Glomerular visceral epithelial cell (primary cell): ENCODE data around the gene ING5.
A peak's percentile ranks its signal among the peaks of the same experiment; 100 is the strongest.

Source experiments
- DNase-seq: peaks from one replicate; pipeline ENCODE4 v3.0.0-alpha.2; 2016; ENCODE audit errors: extremely low spot score

Gene ING5

DNA sequence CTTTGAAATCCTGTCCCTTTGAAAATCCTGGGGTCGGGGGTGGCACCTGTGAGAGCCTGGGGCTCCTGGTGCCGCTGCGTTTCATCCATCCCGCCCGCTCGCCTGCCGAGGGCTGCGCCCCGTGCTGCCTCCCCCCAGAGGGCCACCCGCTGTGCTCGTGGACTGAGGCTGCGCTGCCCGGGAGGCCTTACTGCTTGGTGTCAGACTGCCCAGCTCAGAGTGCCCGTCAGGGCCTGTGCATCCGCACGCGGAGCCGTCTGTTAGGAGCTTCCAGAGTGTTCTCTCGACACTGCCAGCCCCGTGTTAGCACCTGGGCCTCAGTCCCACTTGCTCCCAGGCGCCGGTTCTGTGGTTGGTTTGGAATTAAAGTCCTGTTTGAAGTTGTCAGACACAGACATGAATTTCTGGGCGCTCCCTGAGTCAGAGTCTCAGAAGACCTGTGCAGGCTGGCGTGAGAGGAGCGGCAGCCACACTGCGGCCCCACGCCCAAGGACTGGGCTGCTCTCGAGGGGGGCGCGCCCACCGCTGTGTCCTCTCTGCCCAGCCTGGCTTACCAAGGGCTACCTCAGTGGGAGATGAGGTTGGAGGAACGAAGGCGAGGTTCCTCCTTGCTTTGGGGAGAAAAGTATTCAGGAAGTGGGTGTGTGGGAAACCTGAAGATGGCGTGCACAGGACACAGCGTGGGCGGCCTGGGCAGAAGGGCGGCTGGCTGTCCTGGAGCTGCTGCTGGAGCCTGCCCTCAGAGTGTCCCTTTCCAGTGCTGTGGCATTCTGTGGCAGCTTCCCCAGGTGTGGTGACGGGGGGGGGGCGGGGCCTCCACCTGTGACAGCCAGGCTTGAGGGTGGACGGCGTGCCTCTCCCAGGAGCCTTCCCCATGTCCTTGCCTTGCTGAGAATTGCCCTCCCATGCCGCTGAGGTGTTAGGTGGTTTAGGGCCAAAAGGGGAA lies 29.3 kb upstream of the ING5 start:
- no peak for DNase-seq

DNA sequence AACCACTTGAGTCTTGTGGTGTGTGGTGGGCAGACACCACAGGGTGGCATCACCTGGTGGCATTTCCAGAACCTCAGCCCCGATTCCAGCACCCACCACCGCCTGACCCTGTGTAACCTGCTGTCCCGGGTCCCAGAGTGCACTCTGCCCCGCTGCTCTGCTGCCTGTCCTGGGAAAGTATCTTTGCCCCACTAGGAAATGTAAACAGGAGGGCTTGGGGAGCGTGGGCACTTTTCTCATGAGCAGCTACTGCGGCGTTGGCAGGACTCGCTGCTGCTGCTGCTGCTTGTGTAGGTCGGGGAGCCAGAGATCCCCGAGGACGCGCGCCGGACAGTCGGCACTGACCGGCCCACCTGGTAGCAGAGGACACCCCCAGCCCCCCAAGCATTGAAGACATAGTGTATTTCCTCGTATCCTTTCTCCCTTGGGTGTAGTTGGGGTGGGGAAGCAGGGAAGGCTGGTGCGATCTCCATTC lies 28.6 kb upstream of the ING5 start:
- no peak for DNase-seq

DNA sequence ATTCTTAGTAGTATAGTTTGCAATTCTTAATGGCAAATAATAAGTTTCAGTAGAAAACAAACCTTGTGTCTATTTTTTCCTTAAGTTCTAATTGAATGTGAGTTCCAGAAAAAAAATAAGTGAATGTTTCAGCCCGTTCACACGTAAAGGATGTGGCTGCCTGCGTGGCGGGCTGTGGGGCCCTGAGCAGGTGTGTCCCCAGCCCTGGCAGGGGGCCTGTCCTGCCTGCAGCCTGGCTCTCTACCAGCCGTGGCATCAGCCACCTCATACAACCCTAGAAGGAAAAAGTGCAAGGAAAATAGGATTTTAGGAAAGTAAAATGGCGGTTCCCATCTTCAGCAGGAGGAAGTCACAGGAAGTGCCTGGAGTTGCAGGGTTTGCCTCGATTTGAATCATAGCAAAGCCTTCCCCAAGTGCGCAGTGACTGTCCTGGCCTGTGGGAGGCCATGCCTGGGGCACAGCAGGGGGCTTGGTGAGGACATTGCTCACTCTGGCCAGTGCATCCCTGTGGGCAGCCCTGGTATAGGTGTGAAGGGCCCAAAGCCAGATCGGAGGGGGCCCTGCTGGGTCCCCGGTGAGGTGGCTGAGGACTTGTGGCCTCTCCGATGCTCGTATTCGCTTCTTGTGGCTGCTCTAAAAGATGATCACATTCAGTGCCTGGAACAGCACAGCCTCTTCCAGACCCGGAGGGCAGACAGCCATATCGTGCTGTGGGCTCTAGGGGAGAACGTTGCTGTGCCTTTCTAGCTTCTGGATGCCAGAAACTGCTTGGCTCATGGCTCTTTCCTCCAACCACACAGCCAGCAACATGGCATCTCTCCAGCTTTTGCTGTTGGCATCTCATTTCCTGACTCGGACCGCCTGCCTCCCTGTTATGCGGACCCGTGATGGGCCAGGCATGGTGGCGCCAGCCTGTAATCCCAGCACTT lies 27.8 kb upstream of the ING5 start:
- peak; percentile 22 for DNase-seq

DNA sequence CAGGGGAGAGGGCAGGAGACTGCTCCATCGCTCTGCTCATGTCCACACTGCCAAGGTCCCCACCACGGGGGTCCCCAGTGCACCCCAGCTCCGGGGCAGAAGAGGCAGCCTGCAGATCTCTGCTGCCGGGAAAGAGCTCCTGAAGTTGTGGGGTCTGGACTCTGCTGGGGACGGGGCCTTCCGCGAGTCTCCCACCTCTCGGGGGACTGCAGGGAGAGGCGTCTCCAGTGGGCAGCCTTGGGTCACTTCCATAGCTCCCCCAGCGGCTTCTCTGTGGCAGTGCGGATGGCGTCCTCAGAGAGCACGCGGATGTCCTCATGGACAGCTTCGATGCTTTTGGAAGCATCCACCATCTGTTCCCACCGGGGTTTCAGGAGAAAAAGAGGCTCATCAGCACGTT lies 26.0 kb upstream of the ING5 start:
- no peak for DNase-seq

DNA sequence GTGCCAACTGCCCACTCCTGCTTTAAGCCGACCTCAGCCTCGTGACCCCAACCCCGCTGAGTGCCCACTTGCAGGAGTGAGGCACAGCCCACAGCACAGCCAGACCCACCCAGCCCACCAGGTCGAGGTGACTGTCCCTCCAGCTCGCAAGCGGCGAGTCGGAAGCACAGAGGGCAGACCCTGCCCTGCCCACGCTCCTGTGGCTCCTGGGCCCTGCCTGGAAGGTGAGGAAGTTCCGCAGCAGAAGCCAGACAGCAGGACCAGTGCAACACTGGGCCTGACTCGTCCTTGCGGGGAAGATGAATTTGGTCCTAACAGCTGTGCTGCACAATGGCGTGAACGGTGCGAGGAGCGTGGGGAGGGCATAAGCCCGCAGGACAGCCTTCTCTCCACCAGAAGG lies 25.2 kb upstream of the ING5 start:
- no peak for DNase-seq

DNA sequence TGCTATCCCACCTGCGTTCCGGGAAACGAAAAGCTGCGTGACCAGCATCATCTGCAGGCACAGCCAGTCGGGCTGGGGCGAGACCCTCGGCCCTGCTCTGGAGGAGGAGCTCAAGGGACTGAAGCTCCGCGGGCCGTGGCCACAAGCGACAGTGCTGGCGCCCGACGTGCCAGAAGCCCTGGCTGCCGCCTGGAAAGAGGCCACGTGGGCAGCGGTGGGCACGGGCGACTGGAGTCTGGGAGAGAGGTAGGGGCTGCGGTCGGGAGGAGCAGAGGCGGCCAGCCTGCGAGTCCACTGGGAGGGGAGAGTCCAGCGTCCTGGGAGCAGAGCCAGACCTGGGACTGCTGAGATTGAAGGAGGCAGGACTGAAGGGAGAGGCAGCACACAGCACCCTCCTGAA lies 24.4 kb upstream of the ING5 start:
- DNase-seq = no peak

DNA sequence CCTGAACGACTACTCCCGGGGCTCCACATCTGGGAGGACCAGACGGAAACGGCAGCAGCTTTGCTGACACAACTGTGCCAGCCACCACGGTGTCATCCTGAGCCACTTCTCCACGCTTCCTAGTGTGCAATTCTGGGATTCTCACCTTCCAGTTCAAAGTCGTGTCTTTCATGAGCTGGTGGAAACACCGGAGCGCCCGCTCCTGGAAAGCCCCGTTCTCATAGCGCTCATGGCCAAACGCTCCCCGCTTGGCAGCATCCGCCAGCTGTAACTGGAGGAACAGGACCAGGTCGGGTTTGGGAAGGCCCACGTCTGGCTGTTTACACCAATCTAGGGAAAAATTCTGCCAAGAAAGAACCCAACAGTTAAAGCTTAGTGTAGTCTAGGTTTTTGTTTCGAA lies 23.5 kb upstream of the ING5 start:
- no peak for DNase-seq

DNA sequence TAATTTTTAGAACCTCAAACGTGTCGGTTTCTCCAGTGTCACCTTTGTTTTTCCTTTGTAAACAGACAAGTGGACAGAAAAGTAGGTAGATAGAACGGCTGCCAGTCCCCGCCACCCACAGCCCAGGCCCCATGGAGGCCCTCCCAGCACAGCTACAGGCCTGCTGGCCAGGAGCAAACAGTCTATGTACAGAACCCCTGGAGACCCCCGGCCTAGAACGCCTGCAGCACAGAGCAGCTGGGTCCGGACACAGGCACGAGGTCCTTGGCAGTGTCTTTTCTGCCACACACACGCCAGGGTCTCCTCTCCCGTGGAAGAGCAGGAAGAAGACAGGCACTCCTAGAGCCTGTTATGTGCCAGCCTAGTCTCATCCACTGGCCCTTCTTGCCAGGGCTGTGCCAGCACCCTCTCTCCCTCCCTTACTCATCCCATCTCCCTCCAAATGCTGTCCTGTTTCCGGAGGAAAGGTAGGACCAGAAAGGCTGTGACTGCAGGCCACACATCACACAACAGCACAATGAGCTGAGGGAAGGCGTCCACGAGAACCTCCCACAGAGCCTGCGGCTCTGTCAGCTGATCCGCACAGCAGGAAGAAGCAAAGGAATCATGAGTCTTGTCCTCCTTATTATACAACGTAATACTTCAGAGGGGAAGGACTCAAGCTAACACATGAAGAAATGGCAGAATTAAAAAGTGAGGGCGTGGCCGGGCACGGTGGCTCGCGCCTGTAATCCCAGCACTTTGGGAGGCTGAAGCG lies 22.9 kb upstream of the ING5 start:
- DNase-seq = no peak

DNA sequence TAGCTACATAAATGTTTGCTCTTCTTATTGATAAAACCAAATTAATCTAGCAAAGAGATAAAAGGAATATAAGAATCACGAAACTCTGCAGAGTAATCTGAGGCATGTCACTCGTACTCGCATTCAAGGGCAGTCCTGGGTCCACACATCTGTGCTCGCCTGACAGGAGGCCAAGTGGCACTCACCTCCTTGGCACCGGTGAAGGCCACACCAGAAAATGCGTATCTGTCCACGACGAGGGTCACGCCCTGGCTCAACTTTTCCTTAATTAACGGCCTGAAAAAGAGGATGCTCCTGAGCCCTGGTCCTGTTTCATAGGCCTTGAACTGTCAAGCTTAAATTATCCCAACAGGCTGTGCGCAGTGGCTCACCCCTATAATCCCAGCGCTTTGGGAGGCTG lies 21.8 kb upstream of the ING5 start:
- DNase-seq = no peak

DNA sequence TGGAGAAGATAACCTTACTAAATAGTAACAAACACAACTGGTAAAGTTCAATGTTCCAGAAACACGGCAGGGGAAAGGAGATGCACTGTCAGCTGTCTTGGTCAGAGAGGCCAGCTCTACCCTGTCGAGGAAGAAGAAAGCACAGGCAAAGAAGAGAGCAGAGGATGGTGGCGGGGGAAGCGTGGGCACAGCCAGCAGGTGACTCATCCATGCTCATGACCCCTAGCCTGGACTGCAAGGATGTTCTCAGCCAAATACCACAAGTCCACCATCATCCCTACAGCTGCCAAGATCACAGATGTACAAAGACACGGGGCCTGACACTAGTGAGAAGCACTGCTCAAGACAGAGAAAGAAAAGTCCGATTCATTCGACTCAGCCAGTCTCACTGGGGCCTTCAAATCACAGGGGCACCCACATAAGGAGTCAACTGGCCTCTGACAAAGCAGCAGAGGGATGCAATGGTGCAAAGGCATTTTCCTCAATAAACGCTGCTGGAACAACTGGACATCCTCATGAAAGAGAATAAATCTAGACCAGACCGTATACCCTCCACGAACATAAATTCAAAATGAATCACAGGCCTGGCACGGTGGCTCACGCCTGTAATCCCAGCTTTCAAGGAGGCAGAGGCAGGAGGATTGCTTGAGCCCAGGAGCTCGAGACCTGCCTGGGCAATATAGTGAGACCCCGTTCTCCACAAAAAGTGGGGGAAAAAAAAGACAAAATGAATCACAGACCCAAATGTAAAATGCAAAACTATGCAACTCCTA lies 20.8 kb upstream of the ING5 start:
- DNase-seq = peak; percentile 95

DNA sequence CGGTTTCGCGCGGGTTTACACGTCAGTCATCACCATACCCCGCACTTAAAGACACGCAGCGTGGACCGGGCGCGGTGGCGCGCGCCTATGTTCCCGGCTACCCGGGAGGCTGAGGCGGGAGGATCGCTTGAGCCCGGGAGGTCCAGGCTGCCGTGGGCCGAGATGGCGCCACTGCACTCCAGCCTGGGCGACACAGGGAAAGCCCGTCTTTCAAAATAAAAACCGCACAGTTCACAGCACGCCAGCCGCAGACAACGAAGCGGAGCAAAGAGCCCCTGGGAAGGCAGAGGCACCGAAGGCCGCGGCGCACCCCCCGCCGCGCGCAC lies 15.6 kb upstream of the ING5 start:
- no peak for DNase-seq

DNA sequence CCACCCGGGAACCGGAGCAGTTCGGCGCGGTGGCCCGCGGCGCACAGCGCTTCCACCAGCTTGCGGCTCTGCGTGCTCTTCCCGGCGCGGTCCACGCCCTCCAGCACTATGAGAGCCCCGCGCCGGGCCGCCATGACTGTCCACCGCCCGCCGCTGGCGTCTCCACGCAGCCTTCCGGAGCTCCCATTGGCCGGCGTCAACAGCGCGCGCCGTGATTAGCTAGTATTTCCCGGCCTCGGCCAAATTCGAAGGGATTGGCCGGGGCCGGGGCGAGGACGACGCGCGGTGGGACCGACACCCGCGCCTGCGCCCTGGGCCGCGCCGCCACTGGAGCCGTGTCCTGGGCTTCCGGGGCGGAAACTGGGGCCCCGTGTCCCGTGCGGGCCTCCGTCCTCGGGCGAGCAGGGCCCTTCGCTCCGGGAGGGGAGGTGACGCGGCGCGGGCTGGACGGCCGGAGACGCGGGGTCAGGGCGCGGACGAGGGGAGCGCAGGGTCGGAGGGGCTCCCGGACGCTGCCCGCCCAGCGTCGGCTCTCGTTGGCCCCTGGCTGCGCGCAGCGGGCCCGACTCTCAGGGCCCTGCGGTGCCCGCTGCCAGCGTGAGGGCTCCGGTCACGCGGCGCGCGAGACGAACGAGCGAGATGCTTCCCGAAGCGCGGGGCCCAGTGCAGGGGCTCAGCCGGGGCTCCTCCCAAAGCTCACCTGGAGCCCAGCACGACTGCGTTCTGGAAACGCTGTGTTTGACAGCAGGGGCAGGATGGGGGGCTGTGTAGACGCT lies 15.0 kb upstream of the ING5 start, which contains the start of gene DTYMK:
TSS of gene DTYMK (minus strand) at position 166 of the 776 bp plus-strand sequence. CDS start at position 134, 32 bp downstream.
- peak; percentile 97 for DNase-seq

DNA sequence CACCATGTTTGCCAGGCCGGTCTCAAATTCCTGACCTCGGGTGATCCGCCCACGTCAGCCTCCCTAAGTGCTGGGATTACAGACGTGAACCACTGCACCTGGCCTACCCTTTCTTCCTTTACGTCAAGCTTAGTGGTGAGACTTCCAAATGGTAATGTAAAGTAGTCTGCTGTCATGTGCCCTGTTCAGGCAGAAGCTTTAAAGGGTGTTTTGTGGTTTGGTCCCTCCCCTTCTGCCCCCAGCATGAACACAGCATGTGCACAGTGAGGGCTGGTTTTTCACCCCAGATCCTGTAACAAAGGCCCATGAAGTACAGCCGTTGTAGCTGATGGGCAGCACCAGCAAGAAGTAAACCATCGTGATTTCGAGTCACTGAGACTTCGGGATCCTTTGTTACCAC lies 12.5 kb upstream of the ING5 start:
- no peak for DNase-seq

DNA sequence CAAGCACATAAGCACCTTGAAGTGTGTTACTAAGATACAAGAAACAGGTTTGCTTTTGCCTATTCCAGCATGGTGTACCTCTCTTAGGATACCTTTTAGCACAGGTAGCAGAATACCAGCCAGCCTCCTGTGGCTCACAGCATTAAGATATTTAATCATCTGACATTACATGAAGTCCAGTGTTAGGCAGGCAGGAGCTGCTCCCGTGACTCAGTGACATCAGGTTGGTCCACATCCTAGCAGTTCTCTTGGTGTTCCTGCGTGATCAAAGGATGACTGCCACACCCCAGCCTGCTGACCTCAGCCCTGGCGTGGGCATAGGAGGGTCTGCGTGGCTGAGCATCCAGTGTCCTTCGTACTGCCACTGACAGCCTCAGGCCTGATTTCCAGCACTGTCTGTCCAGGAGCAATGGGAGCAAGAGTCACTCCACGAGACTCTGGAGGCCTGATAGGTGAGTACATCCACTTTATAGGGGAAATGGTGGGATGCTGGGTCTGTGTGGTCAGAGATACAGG lies 11.6 kb upstream of the ING5 start:
- DNase-seq = no peak

DNA sequence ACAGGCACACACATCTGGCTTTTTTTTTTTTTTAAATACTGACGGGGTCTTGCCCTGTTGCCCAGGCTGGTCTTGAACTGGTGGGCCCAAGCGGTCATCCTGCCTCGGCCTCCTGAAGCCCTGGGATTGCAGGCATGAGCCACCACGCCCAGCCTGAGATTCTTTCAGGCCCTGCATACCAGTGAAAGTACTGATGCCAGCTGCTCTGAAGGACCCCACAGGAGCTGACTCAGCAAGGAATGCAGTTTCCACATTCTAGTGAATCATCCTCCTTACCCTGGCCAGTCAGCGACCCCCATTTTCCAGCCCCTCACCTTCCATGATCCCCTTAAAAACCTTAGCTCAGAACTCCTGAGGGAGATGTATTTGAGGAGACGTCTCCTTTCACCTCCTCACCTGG lies 9.4 kb upstream of the ING5 start:
- peak; percentile 69 for DNase-seq

DNA sequence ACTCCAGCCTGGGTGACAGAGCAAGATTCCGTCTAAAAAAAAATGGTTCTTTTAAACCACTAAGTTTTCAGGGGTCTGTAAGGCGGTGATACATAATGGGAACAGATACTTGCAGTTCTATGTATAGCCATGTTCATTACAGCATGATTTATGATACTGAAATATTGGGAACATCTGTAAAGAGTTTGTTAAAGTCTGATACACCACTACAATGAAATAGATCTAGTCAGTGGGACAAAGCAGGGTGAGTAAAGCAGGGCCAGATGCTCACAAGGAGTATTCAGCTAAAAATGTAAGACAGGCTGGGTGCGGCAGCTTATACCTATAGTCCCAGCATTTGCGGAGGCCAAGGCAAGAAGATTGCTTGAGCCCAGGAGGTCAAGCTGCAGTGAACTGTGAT lies 6.2 kb upstream of the ING5 start:
- DNase-seq = no peak

DNA sequence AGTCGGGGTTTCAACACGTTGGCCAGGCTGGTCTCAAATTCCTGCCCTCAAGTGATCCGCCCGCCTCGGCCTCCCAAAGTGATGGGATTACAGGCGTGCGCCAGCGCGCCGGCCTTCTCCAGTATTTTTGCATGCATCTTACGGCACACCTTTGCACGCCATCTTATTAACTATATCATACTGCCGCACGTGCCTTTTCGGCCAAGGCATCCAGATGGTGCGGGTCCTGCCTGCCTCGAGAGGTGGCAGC lies 765 bp upstream of the ING5 start:
- no peak for DNase-seq

DNA sequence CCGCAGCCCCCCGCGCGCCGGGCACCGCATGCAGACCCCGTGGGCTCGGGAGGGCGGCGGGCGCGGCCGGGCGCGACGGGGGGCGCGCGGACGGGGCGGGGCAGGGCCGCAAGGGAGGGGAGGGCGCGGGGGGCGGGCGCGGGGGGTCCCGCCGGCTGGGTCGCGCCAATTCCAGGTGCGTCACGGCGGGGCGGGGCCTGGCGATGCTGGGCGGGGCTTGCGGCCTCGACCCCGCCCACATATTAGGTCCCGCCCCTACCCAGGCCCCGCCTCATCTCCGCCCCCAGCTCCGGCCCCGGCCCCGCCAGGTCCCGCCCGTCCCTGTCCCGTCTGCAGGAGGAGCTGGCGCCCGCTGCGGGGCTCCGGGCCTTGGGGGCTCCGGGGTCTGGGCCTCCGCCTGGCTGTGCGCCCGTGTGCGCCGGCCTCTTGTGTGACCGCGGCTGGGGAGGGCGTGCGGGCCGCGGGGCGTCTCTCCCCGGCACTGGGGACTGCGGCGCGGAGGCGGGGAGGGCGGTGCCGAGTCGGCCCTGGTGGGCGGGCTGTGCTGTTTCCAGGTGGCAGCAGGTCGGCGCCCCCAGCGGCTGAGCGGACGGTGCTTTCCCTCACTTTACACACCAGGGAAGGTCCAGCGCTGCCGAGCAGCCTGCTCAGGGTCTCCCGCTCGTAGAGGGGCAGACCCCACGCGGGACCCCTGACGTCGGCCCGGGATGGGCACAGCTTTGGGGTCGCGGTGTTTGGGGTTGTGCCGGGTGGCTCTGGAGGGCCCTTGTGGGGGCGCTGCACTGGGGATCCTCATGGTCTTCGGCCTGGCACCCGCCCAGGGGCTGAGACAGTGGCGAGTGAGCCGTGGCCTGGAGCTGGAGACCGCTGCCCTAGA lies 554 bp downstream of the ING5 start:
- DNase-seq = peak; percentile 91

DNA sequence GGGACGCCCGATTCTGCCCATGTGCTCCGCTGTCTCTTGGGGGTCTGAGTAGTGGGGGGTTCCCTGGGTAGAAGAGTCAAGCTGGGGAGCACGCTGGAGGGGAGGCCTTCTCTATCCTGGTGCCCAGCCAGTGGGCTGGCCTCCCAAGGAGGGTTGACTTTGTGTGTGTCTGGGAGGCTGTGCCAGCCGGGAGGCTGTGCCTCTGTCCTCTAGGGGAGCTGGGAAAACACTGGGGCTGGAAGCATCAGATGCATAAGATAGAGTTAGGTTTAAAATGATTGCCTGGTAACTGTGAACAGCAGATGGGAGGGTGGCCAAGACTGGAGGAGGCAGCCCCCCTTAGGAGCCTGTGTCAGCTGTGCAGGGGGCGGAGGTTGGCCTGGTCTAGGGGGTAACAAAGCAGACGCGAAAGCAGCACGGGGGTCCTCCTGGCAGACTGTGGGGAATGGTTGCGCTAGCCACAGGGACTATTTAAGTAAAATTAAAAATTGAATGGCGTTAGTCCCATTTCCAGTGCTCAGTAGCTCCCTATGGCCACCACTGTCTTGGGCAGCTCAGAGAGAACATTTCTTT lies 1.3 kb downstream of the ING5 start:
- DNase-seq = no peak
